Hepatic stellate cell (primary cell): ENCODE measurements around the gene SRCIN1.

ENCODE experiments used
- DNase-seq: peaks from one replicate; pipeline ENCODE4 v3.0.0; 2011; ENCODE audit warnings: low spot score

The SRCIN1 gene

GRCh38 chr17:38616361-38616760 lies 10.6 kb upstream of the SRCIN1 start:
- DNase-seq: no peak

GRCh38 chr17:38613981-38614779 lies 8.4 kb upstream of the SRCIN1 start:
- no peak for DNase-seq

GRCh38 chr17:38613525-38613980 lies 7.8 kb upstream of the SRCIN1 start:
- no peak for DNase-seq

- no peak for DNase-seq
These were observed 6.2 kb upstream of the SRCIN1 start for GRCh38 chr17:38611872-38612376.

GRCh38 chr17:38611070-38611786 lies 5.5 kb upstream of the SRCIN1 start:
- no peak for DNase-seq

GRCh38 chr17:38609280-38610031 lies 3.7 kb upstream of the SRCIN1 start:
- DNase-seq: no peak

- no peak for DNase-seq
These were observed 2.9 kb upstream of the SRCIN1 start for GRCh38 chr17:38608648-38609047.

- no peak for DNase-seq
These were observed 1.2 kb upstream of the SRCIN1 start for GRCh38 chr17:38606646-38607611.

- DNase-seq: no peak
These were observed 326 bp downstream of the SRCIN1 start for GRCh38 chr17:38605411-38605840.

- no peak for DNase-seq
These were observed 1.0 kb downstream of the SRCIN1 start for GRCh38 chr17:38604479-38605403.

- DNase-seq: no peak
These were observed 1.8 kb downstream of the SRCIN1 start for GRCh38 chr17:38603786-38604478.

DNA sequence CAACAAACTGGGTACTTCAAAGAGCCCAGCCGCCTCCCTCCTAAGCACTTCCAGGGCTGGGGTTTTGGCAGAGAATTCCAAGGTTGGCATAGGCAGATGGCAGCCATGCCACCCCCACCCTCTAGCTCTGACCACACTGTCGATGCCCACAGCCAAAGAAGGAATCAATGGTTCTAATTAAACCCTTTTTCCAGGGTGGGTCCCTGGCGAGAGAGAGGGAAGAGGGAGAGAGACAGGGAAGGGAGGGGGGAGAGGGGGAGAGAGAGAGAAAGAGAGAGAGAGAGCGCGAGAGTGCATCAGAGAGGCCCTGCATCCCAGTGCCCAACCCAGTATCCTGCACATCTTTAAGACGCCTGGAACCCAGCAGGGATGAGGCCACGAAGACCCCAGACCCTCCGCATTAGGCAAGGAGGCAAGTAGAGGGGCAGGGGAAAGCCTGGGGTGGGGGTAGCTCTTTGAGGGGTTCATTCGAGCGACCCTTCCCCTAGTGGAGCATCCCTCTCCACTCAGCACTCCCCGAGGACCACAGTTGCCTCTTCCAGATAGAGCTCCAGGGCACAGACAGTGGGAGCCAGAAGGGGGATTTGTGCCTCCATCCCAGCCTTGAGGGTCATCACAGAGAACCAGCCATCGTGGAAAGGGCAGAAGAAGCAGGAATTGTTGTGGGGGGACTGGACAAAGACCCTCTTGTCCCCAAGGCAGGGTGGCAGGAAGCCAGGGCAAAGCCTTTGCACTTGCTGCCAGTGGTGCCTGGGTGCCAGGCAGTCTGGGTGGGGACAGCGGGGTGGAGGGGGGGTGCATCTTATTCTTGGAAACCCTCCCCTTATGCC lies 2.6 kb downstream of the SRCIN1 start:
- DNase-seq: no peak

DNA sequence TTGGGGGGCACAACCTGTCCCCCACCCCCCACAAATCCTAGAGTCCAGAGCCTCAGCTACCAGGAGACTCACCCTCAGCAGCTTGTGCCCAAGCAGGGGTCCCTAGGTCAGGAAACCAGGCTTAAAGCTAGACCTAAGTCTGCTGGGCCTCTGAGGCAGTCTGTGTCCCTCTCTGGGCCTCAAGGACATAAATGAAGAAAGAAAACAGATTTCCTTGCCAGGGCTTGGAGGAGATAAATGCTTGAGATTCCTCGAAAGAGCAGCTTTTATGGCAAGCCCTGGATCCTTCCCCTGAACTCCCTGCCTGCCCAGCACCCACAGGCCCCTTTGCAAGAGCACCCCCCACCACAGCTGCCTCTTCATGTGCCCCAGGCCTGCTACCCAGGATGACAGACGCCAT lies 3.3 kb downstream of the SRCIN1 start:
- no peak for DNase-seq

- no peak for DNase-seq
These were observed 4.0 kb downstream of the SRCIN1 start for GRCh38 chr17:38601539-38602351.

- DNase-seq: no peak
These were observed 4.8 kb downstream of the SRCIN1 start for GRCh38 chr17:38600906-38601305.

DNA sequence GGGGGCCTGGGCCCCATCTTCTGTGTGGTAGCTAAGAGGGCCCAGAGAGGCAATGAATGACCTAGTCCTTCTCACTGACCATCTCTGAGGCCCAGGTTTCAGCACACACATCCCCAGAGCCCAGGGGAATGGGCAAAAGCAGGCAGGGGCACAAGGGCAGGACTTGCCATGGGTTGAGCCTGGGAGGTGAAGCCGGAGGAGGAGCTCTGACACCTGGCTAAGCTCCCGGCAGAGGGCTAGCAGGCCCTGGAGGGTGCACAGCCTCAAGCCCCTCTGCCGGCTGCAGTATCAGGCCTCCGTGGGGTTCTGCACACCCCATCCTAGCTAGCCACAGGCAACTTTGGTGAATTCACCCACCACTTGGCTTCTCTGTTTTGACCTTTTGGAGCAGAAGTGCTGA lies 5.3 kb downstream of the SRCIN1 start:
- DNase-seq: no peak

DNA sequence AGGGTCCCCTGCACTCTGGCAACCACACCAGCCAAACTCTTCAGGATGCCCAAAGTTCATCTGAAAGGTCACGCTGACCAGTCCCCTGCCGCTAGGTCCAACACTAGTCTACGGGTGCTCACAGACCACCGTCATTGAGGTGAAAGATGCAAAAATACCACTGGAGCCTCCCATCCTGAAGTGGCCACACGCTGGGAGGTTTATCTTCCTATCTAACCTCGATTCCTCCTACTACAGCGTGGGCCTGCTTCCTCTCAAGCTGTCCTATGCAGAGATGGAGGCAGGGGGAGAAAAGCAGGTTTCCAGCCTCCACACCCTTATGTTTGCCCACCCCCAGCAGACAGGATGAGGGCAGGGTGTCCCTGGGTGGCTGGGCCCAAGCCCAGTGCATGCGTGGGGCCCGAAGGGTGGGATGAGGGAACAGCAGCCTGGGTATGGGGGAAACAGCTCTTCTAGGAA lies 6.3 kb downstream of the SRCIN1 start:
- DNase-seq: no peak

DNA sequence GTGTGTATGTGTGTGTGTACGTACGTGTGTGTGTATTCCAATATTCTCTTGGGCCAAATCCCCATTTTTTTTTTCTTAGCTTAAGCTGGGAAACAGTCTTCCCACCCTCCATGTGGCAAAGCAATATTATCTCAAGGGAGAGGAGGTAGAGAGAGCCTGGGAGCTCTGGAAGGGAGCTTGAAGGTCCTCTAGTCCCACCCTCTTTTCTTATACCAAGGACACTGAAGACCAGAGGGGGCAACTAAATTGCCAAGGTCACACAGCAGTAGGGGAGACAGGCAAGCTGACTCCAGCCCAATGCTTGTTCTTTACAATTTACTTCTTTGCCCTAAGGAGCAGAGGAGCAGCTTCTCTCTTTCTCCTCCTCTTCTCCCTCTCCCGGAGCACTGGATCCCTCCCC lies 6.8 kb downstream of the SRCIN1 start:
- no peak for DNase-seq
